Peyer's patch (tissue), 4 donors: Measurements from ENCODE around the gene NPHS1.

Experiments used
- CTCF ChIP-seq, 6 experiments: fragments of 450-650 bp in 4 of 6; fragments of 200-600 bp in 2 of 6; sonication (generic) in 1 of 6; IDR thresholded peaks; one replicate each; pipeline ENCODE4 v1.5.1; 2017 to 2019; ENCODE audit warnings: antibody characterized with exemption in 6 of 6, mild to moderate bottlenecking in 3 of 6, moderate library complexity in 1 of 6
- POLR2A ChIP-seq, 2 donors: fragments of 450-650 bp; IDR thresholded peaks; one replicate each; pipeline ENCODE4 v1.5.1; 2017; ENCODE audit warnings: antibody characterized with exemption in 2 of 2, mild to moderate bottlenecking in 2 of 2, moderate library complexity in 2 of 2

- TF ChIP-seq CTCF (IDR thresholded peaks at IDR 0.05) (no peak), POLR2A (IDR thresholded peaks at IDR 0.05) (no peak)
Measured at GRCh38 chr19:35888398-35888797, 36.1 kb upstream of the NPHS1 start.
